ENCODE results near the gene DIAPH1.

DIAPH1 gene

DNA sequence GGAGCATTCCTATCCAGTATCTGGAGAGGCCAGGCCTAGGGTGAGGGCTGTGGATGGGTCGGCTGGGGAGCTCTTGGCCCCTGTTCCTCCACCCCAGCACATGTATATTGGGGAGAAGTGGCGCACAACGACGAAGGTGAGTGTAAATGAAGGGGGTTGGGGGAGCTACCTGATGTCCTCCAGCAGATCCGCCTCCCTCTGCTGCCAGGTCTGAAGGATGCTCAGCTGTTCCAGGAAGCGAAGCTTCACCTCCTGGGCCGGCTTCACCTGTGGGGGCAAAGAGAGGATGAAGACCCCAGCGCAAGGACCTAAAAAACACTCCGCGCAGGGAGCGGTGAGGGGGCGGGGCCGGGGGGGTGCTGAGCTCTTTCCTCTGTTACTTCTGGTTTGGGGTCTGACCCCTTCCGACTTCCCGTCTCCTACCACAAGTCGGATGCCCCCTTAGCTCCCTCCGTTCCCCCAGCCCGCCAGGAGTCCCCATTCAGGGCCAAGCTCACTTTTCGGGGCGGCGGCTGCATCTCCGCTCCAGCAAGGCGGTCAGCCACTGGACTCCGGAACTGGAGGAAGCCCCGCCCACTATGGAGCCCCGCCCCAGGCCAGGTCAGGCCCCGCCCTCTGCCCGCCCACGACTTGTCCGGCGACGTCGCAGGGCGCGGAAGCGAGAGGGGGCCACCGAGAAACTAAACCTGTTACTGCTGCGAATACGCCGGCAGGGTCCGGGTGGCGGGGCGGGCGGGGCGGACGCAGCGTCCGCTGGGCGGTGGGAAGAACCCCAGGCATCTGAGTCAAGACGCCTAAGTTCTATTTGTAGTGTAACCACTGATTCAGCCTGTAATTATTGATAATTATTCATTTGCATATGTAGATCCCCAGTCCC is 32.3 kb upstream of the DIAPH1 start, which contains the start of gene FCHSD1:
FCHSD1 (minus strand) TSS at position 568 of the 877 bp plus-strand sequence; CDS start at position 518, 50 bp downstream.
- TF ChIP-seq CTCF (conservative IDR thresholded peaks at IDR 0.05; ENCODE audit: low read depth) = no peak
- ChIA-PET POLR2A (ENCODE audit: low non-redundant PET) (interaction anchor here (0.8 to 1.0 kb wide), 2 partner anchors 10 to 14 kb away, joined by 3 to 7 read pairs; partner anchors contain the start of genes HDAC3 and RELL2), CTCF (interaction anchor here (1.2 to 3.0 kb wide), 2 partner anchors 14 to 228 kb away, joined by 5 to 11 read pairs; no protein-coding TSS in a partner anchor)

DNA sequence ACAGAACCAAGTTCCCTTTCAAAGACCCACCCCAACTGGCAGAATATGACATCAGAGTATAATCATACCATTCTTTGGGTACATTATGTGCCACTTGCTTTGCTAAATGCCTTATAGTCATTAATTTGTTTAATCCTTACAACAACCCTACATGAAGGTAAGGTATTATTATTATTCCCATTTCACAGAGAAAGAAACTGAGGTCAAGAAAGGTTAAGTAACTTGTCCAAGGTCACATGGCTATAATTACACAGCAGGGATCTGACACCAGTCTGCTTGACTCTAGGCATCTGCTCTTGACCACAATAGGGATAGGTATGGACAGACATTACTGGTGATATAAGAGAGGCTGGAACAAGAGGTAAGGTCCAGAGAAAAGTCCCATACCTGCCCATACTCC is 31.2 kb upstream of the DIAPH1 start:
- POLR2A ChIA-PET (ENCODE audit: low non-redundant PET) = no interaction called here

More for the DNA sequence above, 32.3 kb upstream of the DIAPH1 start, which contains the start of gene FCHSD1:
- peak; percentile 97 for DNase-seq (ENCODE audit: low spot score)
- peak within 1 kb of the TSS; percentile 46 for H3K27ac ChIP-seq

GRCh38 chr5:141649056-141649688 is 30.4 kb upstream of the DIAPH1 start:
- H3K27ac ChIP-seq = no peak overlapping the region
- CTCF ChIA-PET = interaction anchor here (0.6 to 1.4 kb wide), 3 partner anchors 8 to 89 kb away, joined by 3 to 7 read pairs (median 3); no protein-coding TSS in a partner anchor
- DNase-seq (ENCODE audit: low spot score) = no peak
- POLR2A ChIA-PET (ENCODE audit: low non-redundant PET) = no interaction called here
- no peak for TF ChIP-seq CTCF (conservative IDR thresholded peaks at IDR 0.05; ENCODE audit: low read depth)

More for the DNA sequence above, 31.2 kb upstream of the DIAPH1 start:
- H3K27ac ChIP-seq = no peak overlapping the region
- CTCF ChIA-PET = interaction anchor here (0.6 to 1.4 kb wide), 2 partner anchors 9 to 15 kb away, joined by 3 to 7 read pairs; no protein-coding TSS in a partner anchor
- DNase-seq (ENCODE audit: low spot score) = no peak
- no peak for TF ChIP-seq CTCF (conservative IDR thresholded peaks at IDR 0.05; ENCODE audit: low read depth)

DNA sequence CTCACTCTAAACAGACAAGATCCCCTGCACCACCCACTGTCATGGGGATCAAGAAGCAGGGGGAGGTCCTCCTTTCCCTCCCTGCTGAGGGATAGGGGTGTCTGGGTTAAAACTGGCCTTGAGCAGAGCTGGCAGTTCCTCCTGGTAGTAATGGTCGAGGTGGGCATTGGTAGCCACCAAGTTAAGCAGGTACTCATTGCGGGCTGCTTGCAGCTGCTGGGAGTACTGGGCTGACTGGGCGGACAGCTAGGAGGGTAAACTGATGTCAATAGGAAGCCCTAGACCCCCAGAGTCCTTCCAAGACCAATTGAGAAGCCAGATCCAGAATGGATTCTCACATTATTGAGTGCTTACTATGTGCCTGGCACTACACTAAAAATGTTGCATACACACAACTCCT is 29.1 kb upstream of the DIAPH1 start:
- POLR2A ChIA-PET (ENCODE audit: low non-redundant PET) = interaction anchor here (1.4 kb wide), 1 partner anchor 11 kb away, joined by 6 read pairs; the partner anchor contains the start of genes HDAC3 and RELL2
- TF ChIP-seq CTCF (conservative IDR thresholded peaks at IDR 0.05; ENCODE audit: low read depth) = no peak
- DNase-seq (ENCODE audit: low spot score) = no peak
- CTCF ChIA-PET = interaction anchor here (0.5 to 0.8 kb wide), 3 partner anchors 17 to 345 kb away, joined by 3 to 6 read pairs (median 4); no protein-coding TSS in a partner anchor
- H3K27ac ChIP-seq = no peak overlapping the region

- ChIA-PET CTCF (interaction anchor here (0.6 kb wide), 1 partner anchor 346 kb away, joined by 3 read pairs; no protein-coding TSS in a partner anchor), POLR2A (ENCODE audit: low non-redundant PET) (interaction anchor here (1.4 kb wide), 1 partner anchor 10 kb away, joined by 6 read pairs; the partner anchor contains the start of genes HDAC3 and RELL2)
- TF ChIP-seq CTCF (conservative IDR thresholded peaks at IDR 0.05; ENCODE audit: low read depth) = no peak
- no peak for DNase-seq (ENCODE audit: low spot score)
- H3K27ac ChIP-seq = no peak overlapping the region
Observed at GRCh38 chr5:141647242-141647641, 28.4 kb upstream of the DIAPH1 start.

- CTCF ChIA-PET = no interaction called here
- no peak overlapping the region for H3K27ac ChIP-seq
- POLR2A ChIA-PET (ENCODE audit: low non-redundant PET) = no interaction called here
- DNase-seq (ENCODE audit: low spot score) = peak; percentile 54
- TF ChIP-seq CTCF (conservative IDR thresholded peaks at IDR 0.05; ENCODE audit: low read depth) = no peak
Observed at GRCh38 chr5:141646026-141646425, 27.2 kb upstream of the DIAPH1 start.
